ENCODE results near the gene HIC1.
A peak's percentile ranks its signal among the peaks of the same experiment; 100 is the strongest.
"Not testable (repeated sequence)": the region's sequence is repeated elsewhere in the genome, so short reads cannot be mapped to it uniquely, and the experiment has no call there.

The HIC1 gene

DNA sequence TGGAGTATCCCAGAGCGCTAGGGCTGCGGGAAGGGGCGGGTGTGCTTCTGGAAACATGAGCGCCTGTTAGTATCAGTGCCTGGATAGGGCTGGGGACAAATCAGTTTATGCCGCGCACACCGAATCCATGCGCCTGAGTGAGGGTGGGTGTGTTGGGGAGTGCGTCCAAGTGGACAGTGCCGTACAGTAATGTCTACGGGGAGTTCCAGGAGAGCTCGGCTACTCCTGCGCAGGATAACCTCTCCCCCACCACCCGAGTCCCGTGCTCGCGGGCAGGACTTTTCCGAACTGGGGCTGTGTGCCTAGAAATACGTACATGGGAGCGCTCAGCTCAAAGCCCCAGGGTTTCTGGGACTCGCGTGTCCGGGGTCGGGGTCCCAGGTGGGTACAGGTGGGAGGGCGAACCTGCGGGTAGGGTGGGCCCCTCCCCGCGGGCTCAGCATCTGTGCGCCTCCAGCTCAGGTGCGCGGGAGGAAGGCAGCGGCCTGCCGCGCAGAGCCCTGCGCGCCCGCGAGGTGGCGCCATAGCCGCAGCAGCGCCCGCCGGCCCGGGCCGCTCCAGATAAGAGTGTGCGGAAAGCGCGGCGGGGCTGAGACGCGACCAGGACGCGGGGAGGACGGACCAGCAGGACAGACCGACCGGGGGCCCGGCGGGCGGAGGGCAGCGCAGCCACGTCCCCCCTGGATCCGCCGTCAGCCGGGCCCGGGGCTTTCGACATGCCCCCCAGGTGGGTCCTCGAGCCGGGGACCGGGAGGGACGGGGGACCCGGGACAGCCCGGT lies at the start of gene HIC1:
Gene HIC1, plus strand, starts transcription at position 592 of the 780 bp plus-strand sequence. CDS start 1,588 bp downstream, outside the sequence.
- DNase-seq = no peak

DNA sequence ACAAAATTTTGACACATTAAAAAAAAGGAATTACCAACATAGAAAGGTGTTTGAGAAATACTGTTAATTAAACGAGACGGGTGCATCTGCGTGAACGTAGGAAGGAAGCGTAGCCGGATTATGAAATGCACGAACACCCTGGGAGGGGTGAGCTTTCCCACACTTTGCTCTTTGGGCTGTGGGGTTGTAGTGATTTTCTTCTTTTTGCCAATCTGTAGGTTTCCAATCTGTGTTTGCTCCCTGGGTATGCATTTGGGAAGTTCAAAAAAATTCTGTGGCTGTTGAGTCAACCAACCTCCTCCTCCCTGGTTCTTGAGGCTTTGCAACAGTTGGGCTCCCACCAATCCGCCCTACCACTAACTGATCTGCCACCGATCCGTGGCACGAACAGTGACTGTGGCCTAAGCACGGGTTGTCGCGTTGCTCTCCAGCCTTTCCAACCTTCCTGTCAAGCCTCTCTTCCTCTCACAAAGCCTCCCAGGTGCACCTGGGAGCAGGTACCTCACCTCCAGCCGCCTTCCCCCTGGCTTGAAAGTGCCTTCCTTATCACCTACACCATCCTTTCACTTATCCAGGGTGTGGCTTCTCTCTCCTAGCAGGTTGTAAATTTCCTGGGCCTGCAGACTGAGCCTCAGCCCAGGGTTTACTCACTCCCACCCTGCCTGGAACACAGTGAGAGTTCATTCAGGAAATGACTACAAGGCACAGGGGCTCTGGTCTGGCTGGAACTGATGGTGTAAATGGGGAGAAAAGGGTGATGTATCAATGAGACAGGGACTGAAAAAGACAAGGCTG lies 46.4 kb upstream of the HIC1 start:
- no peak for DNase-seq

- no peak for DNase-seq
Observed at GRCh38 chr17:2009737-2010136, 45.2 kb upstream of the HIC1 start.

DNA sequence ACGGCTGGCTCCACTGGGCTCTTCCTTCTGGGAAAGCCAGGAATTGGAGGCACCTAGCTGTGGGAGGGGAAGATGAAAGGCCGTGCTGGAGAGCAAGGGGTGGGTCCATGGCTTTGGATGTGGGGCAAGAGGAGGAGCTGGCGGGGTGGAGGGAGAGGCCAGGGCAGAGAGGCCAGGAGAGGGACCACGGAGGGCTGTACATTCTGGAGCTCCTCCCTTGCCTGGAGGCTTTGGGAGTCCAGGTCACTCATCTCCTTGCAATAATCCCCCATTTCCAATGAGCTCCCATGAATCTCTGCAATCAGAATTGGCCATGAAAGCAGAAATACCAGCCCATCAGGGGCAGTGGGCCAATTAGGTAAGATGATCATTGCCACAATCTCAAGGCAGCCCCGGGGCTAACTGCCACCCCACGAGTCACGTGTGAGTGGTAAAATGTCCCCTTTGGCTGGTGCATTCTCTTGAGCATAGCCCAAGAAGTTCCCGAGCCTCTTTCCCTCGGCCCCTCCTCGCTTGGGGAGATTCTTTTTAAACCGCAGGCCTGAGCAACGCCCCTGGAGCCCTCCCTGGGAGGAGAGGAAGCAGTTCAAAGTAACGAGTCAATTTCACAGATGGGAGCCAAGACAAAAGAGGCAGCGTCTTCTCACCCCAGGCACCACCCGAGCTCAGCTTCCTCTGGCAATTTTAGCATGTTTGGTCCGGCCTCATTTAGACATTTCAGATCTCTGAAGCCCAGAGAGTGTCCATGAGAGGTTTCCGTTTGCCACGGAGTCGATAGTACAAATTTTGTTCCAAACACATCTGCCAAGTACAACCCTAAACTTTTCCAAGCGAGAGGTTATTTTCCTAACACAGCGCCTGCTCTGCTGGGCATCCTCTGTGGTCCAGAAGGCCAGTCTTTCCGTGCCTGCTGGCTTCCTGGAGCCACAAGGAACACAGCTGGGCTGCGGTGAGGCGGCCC lies 43.2 kb upstream of the HIC1 start:
- no peak for DNase-seq

GRCh38 chr17:2012499-2012898 lies 42.4 kb upstream of the HIC1 start:
- no peak for DNase-seq

DNA sequence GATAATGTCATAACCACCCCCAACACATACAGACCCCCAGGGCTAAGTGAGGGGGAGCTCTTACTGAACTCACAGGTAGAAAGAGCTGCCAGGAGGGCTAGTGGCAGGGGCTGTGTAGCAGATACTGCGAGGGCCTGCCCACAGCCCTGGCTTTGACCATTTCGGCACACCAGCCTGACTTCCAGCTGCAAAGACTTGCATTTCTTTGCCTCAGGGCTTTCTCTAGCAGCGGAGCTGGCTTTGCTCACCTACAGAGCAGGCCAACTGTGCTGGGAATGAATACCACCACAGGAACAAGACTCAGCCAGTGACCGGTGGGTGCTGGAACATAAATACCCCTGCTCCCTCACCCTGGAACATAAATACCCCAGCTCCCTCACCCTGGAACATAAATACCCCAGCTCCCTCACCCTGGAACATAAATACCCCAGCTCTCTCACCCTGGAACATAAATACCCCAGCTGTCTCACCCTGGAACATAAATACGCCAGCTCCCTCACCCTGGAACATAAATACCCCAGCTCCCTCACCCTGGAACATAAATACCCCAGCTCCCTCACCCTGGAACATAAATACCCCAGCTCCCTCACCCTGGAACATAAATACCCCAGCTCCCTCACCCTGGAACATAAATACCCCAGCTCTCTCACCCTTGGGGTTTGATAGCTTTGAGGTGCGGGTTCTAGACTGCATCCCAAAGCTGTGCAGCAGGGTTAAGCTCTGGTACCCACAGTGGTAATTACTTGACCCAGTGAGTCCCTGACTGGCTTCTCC lies 41.5 kb upstream of the HIC1 start:
- DNase-seq = not testable (repeated sequence)

DNA sequence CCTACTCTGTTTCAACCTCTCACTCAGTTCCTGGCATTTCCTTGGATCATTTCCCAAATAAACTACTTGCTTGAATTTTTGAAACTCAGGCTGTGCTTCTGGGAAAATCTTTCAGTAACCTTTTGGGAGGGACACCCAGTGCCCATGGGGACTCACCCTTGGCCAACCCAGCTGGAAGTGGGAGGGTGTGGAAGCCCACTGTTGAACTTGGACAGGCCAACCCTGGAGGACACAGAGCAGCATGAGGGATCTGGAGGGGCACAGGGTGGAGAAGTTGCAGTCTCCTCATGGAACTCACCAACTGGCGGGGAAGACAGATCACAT lies 40.9 kb upstream of the HIC1 start:
- no peak for DNase-seq

DNA sequence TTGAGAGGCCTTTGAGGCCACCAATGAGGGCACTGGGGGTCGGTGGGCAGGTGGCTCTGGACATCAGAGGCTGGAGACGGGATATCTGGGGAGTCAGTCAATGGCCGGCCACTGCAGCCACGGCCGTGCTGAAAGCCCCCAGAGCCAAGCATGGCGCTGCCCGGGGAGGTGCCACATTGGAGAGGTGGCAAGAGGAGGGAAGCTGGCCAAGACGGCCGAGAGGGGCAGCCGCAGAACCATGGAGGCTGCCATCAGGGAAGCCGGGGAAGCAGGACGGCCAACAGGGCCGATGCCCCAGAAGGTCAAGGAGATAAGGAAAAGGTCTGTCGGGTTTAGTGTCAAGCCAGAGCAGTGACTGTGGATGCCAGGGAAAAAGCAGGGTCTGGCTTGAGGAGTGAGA lies 39.6 kb upstream of the HIC1 start:
- DNase-seq = no peak

GRCh38 chr17:2016494-2016893 lies 38.4 kb upstream of the HIC1 start:
- DNase-seq = no peak

GRCh38 chr17:2017274-2017941 lies 37.5 kb upstream of the HIC1 start:
- no peak for DNase-seq

DNA sequence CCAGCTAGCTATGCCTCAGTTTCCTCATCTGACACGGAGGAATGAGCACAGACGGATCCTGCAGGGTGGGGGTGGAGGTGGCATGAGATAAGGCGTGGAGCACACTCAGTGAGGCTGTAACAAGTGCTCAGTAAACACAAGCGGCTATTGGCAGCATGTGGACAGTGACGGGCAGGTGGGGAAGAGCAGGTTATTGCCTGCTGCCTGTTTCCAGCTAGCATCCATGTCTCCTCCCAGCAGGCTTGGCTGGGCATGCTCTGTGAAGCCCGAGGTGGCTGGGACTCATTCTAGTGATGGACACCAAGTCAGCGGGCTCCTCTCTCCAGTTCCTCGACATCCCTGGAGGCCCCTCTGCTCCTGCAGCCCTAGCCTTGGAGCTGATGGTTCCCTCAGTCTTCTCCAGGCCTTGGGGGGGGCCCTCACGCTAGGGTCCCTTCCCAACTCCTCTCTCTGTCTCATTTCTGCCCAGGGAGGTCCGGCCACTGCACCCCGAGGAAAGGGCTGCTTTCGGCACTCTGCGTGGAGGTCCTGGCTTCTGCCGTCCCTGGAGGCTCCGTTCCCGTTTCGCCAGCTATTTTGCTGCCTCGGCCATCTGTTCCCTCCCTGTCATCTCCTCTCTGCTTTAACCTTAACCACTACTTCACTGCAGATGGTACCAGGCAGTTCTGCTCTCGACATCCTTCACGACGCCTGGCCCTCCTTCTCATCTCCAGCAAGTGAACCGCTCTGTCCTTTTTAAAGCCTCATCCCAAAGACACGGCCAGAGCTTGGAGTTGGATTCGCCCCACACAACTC lies 36.0 kb upstream of the HIC1 start:
- DNase-seq = no peak

DNA sequence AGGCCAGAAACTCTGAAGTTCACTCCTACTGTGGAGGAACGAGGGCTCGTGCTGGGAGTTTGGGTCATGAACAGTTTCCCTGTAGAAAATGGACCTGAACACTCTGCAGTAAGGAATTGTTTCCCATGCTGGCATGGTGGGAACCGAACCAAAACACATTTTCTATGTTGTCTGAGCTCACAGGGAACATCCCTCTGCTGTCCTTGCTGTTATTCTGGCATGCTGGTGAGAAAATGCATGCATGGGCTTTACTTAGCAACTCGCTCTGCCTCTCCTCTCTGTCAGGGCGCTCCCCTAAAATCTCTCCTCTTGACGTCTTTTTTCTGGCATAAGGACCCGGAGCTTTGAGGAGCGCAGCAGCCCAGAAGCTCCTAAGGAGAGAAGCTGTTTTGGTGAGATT lies 35.2 kb upstream of the HIC1 start:
- no peak for DNase-seq

DNA sequence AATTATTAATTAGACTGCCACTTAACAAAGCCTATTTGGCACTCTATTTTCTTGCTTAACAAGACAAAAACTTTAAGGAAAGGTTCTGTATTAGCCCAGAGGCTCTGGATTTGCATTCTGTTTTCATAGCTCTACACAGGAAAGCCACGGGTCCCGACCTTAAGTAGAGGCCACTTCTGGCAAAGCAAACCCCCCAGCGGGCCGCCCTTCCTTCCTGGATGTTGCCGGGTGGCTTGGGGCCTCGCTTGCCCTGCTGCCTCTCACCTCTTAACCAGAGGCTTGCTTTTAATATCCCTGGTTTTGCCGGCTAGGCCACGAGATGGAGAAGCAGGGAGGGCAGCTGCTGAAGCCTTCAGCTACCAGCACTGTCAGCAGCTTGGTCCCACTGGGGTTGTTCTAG lies 34.2 kb upstream of the HIC1 start:
- DNase-seq = no peak

DNA sequence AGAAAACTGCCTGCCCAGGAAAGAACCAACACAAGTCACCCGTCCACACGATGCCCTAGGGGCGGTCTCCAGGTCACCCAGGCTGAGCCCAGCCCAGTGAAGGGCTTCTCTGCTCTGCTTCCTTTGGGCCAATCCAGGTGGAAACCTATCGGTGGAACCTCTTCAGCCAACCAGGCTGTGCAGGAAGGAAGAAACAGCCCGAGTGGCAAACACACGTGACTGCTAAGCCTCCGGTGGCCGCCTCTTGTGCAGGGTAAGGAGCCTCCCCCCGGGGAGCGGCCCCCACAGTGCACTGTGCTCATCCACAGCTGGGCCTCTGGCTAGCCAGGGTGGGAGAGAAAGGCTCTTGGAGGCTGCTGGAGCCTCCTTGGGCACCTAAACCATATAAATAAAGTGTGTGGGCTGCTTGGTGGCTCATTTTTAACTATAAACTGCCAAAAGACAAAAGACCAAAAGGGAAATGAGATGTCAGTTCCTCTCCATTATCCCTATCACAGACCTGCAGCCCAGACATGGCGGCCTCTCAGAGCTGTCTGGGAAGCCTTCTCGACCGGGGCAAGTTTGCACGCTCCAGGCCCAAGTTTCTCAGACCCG lies 32.2 kb upstream of the HIC1 start:
- no peak for DNase-seq

GRCh38 chr17:2023256-2023655 lies 31.6 kb upstream of the HIC1 start:
- DNase-seq = no peak

GRCh38 chr17:2023692-2024571 lies 31.0 kb upstream of the HIC1 start:
- DNase-seq = peak; percentile 36

DNA sequence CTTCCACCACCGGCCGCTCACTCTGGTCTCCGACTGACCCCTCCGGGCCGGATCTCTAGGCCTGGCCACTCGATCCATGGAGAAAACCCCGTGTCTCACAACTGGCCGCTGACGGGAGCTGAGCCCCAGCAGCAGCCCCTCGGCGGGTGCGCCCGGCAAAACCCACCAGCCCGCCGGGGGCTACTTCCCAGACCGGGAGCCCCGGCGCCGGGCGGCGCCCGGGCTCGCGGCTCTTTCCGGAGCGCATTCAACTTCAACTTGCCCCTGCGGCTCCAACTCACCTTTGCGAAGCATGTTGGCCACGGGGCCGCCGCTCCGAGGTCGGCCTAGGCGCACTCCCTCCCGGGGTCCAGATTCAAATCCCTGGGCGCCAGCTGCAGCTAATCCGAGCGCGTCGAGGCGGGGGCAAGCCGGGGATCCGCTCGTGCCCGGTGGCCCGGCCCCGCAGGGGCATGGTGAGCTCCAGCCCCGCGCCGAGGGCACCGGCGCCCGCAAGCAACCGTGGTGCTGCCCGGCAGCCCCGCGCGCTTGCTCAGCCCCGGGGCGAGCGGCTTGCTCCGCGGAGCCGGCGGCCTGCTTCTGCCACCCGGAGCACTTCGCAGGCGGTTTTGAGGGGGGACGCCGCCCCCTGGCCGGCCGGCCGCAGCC lies 30.2 kb upstream of the HIC1 start:
- DNase-seq = no peak

DNA sequence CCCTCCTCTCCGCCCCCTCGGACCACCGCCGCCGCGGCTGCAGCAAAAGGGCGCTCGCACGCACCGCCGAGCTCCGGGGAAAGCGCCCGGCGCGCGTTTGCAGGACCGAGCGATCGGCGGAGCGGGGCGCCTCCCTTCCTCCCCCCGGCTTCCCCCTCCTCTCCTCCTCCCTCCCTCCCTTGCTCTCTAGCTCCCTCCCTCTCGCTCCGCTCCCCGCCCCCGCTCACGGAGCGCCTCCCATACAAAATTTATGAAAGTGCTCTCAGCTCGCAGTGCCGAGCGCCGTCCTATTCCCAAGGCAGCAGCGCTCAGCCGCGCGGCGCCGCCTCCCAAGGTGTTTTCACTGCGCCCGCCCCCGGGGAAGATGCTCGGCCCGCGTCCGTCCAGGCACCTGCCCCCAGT lies 29.7 kb upstream of the HIC1 start, which contains the start of gene RTN4RL1:
Gene RTN4RL1, minus strand, starts transcription at position 115 of the 402 bp plus-strand sequence. CDS start 469 bp downstream, outside the sequence.
- DNase-seq = no peak

Measured in COR-L47 (cell line).